Uterus (tissue), 2 donors: Measurements from ENCODE around the gene FASLG.

Experiments used
- POLR2A ChIP-seq, 2 donors: fragments of 450-650 bp; IDR thresholded peaks; one replicate each; pipeline ENCODE4 v1.6.1; 2016; ENCODE audit warnings: antibody characterized with exemption in 2 of 2, mild to moderate bottlenecking in 1 of 2, moderate library complexity in 1 of 2
- TF ChIP-seq, protein P1 (sequence below), 4 experiments: fragments of 200-600 bp in 2 of 4; fragments of 450-650 bp in 2 of 4; sonication (generic) in 2 of 4; IDR thresholded peaks; one replicate each; pipeline ENCODE4 v1.5.1; 2016 to 2019; ENCODE audit warnings: antibody characterized with exemption in 4 of 4, mild to moderate bottlenecking in 2 of 4, moderate library complexity in 1 of 4

DNA sequence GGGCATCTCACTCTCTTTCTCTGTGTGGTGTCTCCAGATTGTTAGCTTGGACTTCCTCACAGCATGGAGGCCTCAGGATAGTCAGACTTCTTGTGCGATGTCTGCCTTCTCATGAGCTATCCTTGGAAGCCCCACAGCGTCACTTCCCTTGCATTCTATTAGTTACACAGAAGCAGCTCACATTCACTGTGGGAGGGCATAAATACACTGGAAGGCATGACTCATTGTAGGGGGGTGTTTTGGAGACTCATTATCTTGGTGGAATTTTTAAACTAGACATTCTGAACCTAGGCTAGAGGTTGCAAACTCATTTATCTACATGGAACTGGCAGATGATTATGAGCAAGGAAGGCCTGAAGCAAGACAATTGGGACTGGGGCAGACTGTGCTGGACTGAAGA is 21.4 kb upstream of the FASLG start:
- TF ChIP-seq, protein P1, sequence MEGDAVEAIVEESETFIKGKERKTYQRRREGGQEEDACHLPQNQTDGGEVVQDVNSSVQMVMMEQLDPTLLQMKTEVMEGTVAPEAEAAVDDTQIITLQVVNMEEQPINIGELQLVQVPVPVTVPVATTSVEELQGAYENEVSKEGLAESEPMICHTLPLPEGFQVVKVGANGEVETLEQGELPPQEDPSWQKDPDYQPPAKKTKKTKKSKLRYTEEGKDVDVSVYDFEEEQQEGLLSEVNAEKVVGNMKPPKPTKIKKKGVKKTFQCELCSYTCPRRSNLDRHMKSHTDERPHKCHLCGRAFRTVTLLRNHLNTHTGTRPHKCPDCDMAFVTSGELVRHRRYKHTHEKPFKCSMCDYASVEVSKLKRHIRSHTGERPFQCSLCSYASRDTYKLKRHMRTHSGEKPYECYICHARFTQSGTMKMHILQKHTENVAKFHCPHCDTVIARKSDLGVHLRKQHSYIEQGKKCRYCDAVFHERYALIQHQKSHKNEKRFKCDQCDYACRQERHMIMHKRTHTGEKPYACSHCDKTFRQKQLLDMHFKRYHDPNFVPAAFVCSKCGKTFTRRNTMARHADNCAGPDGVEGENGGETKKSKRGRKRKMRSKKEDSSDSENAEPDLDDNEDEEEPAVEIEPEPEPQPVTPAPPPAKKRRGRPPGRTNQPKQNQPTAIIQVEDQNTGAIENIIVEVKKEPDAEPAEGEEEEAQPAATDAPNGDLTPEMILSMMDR (IDR thresholded peaks at IDR 0.05), result no peak
- TF ChIP-seq POLR2A (IDR thresholded peaks at IDR 0.05), result no peak
